Measurements from ENCODE around the gene TMEM270.
"Not testable (repeated sequence)": the region's sequence is repeated elsewhere in the genome, so short reads cannot be mapped to it uniquely, and the experiment has no call there.

The TMEM270 gene

GRCh38 chr7:73860859-73861258, at the start of gene TMEM270:
TSS of gene TMEM270 (plus strand) at chr7:73861159. CDS start at chr7:73861195, 36 bp downstream.
- DNase-seq: no peak

GRCh38 chr7:73811760-73812168, 49.2 kb upstream of the TMEM270 start:
- DNase-seq: peak in 1 of 2 experiments; percentile 12

- DNase-seq: no peak
Observed at GRCh38 chr7:73812996-73813395, 48.0 kb upstream of the TMEM270 start.

- no peak for DNase-seq
Observed at GRCh38 chr7:73815436-73815835, 45.5 kb upstream of the TMEM270 start.

- DNase-seq: no peak
Observed at GRCh38 chr7:73817121-73817520, 43.8 kb upstream of the TMEM270 start.

GRCh38 chr7:73820013-73820412, 40.9 kb upstream of the TMEM270 start:
- DNase-seq: no peak

GRCh38 chr7:73821597-73822285, 39.2 kb upstream of the TMEM270 start:
- DNase-seq: not testable (repeated sequence)

- no peak for DNase-seq
Observed at GRCh38 chr7:73822319-73823173, 38.4 kb upstream of the TMEM270 start.

- DNase-seq: no peak
Observed at GRCh38 chr7:73823257-73823656, 37.7 kb upstream of the TMEM270 start.

- DNase-seq: no peak
Observed at GRCh38 chr7:73823873-73824592, 36.9 kb upstream of the TMEM270 start.

- DNase-seq: no peak
Observed at GRCh38 chr7:73824986-73825385, 36.0 kb upstream of the TMEM270 start.

GRCh38 chr7:73827567-73828106, 33.3 kb upstream of the TMEM270 start:
- peak in 1 of 2 experiments; percentile 29 for DNase-seq

GRCh38 chr7:73828107-73828803, 32.7 kb upstream of the TMEM270 start:
- DNase-seq: no peak

- no peak for DNase-seq
Observed at GRCh38 chr7:73828972-73829371, 32.0 kb upstream of the TMEM270 start.

GRCh38 chr7:73829505-73829904, 31.5 kb upstream of the TMEM270 start:
- no peak for DNase-seq

GRCh38 chr7:73829921-73830680, 30.9 kb upstream of the TMEM270 start:
- no peak for DNase-seq

- DNase-seq: no peak
Observed at GRCh38 chr7:73830681-73831583, 30.0 kb upstream of the TMEM270 start, which contains the start of gene CLDN4. TSS of gene CLDN4 (plus strand) at chr7:73830996. CDS start at chr7:73831202, 206 bp downstream.

GRCh38 chr7:73831584-73831833, 29.4 kb upstream of the TMEM270 start:
- no peak for DNase-seq

GRCh38 chr7:73831834-73832651, 28.9 kb upstream of the TMEM270 start:
- no peak for DNase-seq

- no peak for DNase-seq
Observed at GRCh38 chr7:73832806-73833205, 28.2 kb upstream of the TMEM270 start.
